Brain microvascular endothelial cell (primary cell): ENCODE data around the gene ZNF708.
"Not testable (repeated sequence)": the region's sequence is repeated elsewhere in the genome, so short reads cannot be mapped to it uniquely, and the experiment has no call there.

ENCODE experiments used
- DNase-seq: peaks from one replicate; pipeline ENCODE4 v3.0.0-alpha.2; 2020
- H3K27ac ChIP-seq: fragments of 250-450 bp; sonication (Bioruptor Pico); 2 replicates; pipeline ENCODE4 v1.5.1; 2020; ENCODE audit warnings: mild to moderate bottlenecking, moderate library complexity
- H3K27me3 ChIP-seq: fragments of 250-450 bp; sonication (Bioruptor Pico); replicated peaks from 2 replicates; pipeline ENCODE4 v1.5.1; 2020; ENCODE audit warnings: mild to moderate bottlenecking
- H3K36me3 ChIP-seq: fragments of 250-450 bp; sonication (Bioruptor Pico); replicated peaks from 2 replicates; pipeline ENCODE4 v1.5.1; 2020; ENCODE audit warnings: mild to moderate bottlenecking
- H3K4me3 ChIP-seq: 2 replicates; pipeline ENCODE4 v1.5.1; 2011; ENCODE audit warnings: low read depth, mild to moderate bottlenecking, control low read depth, low read length, moderate library complexity
- in situ Hi-C: cut with HindIII; loops from 2 replicates; pipeline ENCODE4 v1.10.0; 2017; ENCODE audit warnings: low sequenced_read_pairs, low pct_ligation_motif_present
- TF ChIP-seq, protein P1 (sequence below): IDR thresholded peaks from 2 replicates; pipeline ENCODE4 v1.5.1; 2011; ENCODE audit warnings: low read depth, mild to moderate bottlenecking, moderate library complexity, low read length, control low read depth, inconsistent platforms; ENCODE audit errors: missing control alignments

ZNF708 gene

DNA sequence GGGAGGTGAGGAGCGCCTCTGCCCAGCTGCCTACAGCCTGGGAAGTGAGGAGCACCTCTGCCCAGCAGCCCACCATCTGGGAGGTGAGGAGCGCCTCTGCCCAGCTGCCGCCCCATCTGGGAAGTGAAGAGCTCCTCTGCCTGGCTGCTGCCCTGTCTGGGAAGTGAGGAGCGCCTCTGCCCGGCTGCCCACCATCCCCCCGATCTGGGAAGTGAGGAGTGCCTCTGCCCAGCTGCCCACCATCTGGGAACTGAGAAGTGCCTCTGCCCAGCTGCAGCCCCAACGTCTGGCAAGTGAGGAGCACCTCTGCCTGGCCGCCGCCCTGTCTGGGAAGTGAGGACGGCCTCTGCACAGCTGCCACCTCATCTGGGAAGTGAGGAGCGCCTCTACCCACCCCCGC, 64.3 kb downstream of the ZNF708 start:
- Histone ChIP-seq H3K27me3 (no peaks in the 10 kb centered on the region), H3K27ac (no peak overlapping the region), H3K4me3 (no peak overlapping the region), H3K36me3 (no peaks in the 10 kb centered on the region)
- DNase-seq = no peak
- TF ChIP-seq, protein P1, sequence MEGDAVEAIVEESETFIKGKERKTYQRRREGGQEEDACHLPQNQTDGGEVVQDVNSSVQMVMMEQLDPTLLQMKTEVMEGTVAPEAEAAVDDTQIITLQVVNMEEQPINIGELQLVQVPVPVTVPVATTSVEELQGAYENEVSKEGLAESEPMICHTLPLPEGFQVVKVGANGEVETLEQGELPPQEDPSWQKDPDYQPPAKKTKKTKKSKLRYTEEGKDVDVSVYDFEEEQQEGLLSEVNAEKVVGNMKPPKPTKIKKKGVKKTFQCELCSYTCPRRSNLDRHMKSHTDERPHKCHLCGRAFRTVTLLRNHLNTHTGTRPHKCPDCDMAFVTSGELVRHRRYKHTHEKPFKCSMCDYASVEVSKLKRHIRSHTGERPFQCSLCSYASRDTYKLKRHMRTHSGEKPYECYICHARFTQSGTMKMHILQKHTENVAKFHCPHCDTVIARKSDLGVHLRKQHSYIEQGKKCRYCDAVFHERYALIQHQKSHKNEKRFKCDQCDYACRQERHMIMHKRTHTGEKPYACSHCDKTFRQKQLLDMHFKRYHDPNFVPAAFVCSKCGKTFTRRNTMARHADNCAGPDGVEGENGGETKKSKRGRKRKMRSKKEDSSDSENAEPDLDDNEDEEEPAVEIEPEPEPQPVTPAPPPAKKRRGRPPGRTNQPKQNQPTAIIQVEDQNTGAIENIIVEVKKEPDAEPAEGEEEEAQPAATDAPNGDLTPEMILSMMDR = no peak
- in situ Hi-C loops = no loop called here

DNA sequence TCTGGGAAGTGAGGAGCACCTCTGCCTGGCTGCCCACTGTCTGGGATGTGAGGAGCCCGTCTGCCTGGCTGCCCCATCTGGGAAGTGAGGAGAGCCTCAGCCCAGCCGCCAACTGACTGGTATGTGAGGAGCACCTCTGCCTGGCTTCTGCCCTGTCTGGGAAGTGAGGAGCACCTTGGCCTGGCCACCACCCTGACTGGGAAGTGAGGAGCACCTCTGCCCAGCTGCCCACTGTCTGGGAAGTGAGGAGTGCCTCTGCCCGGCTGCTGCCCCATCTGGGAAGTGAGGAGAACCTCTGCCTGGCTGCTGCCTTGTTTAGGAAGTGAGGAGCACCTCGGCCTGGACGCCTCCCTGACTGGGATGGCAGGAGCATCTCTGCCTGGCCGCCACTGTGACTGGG, 64.8 kb downstream of the ZNF708 start:
- in situ Hi-C loops = no loop called here
- DNase-seq = no peak
- H3K27me3 ChIP-seq = no peaks in the 10 kb centered on the region
- H3K27ac ChIP-seq = no peak overlapping the region
- H3K4me3 ChIP-seq = no peak overlapping the region
- no peaks in the 10 kb centered on the region for H3K36me3 ChIP-seq
- TF ChIP-seq, protein P1 = no peak

DNA sequence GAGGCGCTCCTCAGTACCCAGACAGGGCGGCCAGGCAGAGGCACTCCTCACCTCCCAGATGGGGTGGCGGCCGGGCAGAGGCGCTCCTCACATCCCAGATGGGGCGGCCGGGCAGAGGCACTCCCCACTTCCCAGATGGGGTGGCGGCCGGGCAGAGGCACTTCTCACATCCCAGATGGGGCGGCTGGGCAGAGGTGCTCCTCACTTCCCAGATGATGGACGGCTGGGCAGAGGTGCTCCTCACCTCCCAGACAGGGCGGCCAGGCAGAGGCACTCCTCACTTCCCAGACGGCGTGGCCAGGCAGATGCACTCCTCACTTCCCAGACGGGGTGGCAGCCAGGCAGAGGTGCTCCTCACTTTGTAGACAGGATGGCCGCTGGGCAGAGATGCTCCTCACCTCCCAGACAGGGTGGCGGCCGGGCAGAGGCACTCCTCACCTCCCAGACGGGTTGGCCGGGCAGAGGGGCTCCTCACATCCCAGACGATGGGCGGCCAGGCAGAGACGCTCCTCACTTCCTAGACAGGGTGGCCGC, 68.3 kb downstream of the ZNF708 start:
- H3K27ac ChIP-seq, H3K36me3 ChIP-seq, DNase-seq, in situ Hi-C loops, H3K27me3 ChIP-seq, H3K4me3 ChIP-seq: not testable (repeated sequence)

DNA sequence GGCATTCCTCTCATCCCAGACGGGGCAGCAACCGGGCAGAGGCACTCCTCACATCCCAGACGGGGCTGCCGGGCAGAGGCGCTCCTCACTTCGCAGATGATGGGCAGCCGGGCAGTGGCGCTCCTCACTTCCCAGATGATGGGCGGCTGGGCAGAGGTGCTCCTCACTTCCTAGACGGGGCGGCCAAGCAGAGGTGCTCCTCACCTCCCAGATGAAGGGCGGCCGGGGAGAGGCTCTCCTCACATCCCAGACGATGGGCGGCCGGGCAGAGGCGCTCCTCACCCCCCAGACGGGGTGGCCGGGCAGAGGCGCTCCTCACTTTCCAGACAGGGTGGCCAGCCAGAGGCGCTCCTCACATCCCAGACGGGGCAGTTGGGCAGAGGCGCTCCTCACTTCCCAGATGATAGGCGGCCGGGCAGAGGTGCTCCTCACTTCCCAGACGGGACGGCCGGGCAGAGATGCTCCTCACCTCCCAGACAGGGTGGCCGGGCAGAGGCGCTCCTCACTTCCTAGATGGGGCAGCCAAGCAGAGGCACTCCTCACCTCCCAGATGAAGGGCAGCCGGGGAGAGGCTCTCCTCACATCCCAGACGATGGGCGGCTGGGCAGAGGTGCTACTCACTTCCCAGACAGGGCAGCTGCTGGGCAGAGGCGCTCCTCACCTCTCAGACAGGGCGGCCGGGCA, 68.9 kb downstream of the ZNF708 start:
- in situ Hi-C loops = no loop called here
- Histone ChIP-seq H3K27me3 (no peaks in the 10 kb centered on the region), H3K36me3 (no peaks in the 10 kb centered on the region), H3K27ac (no peak overlapping the region), H3K4me3 (no peak overlapping the region)
- no peak for DNase-seq
- TF ChIP-seq, protein P1 = no peak

DNA sequence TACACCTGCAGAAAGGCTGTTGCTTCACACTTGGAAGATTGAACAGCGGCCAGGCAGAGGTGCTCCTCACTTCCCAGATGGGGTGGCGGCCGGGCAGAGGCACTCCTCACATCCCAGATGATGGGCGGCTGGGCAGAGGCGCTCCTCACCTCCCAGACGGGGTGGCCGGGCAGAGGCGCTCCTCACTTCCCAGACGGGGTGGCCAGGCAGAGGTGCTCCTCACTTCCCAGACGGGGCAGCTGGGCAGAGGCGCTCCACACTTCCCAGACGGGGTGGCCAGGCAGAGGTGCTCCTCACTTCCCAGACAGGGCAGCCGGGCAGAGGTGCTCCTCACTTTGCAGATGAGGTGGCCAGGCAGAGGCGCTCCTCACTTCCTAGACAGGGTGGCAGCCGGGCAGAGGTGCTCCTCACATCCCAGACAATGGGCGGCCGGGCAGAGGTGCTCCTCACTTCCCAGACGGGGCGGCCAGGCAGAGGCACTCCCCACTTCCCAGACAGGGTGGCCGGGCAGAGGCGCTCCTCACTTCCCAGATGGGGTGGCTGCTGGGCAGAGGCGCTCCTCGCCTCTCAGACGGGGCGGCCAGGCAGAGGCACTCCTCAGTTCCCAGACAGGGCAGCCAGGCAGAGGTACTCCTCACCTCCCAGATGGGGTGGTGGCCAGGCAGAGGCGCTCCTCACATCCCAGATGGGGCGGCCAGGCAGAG, 69.6 kb downstream of the ZNF708 start:
- in situ Hi-C loops, DNase-seq, H3K27ac ChIP-seq, H3K4me3 ChIP-seq, H3K27me3 ChIP-seq, H3K36me3 ChIP-seq: not testable (repeated sequence)

DNA sequence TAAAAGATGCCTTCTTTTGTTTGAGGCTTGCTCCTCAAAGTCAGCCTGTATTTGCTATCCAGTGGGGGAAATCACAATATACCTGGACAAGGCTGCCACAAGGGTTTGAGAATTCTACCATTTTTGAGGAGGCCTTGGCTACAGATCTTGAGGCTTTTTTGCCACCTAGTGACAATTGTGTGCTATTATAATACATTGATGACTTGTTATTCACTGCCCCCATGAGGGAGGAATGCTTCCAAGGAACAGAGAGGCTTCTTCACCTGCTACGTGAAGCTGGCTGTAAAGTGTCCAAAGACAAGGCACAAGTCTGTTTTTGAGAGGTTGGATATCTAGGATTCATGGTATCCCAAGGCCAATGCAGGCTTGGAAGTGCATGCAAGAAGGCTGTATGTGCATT, 72.5 kb downstream of the ZNF708 start:
- H3K36me3 ChIP-seq = no peaks in the 10 kb centered on the region
- H3K27me3 ChIP-seq = no peaks in the 10 kb centered on the region
- in situ Hi-C loops = no loop called here
- H3K27ac ChIP-seq = no peak overlapping the region
- DNase-seq = peak; percentile 4
- TF ChIP-seq, protein P1 = peak; percentile 25
- no peak overlapping the region for H3K4me3 ChIP-seq
